NCI-H146 (cell line): Measurements from ENCODE around the gene SCAMP5.

ENCODE experiments used
- DNase-seq: peaks from one replicate; lab custom pipeline; 2025; lab: John Stamatoyannopoulos, UW

The SCAMP5 gene

DNA sequence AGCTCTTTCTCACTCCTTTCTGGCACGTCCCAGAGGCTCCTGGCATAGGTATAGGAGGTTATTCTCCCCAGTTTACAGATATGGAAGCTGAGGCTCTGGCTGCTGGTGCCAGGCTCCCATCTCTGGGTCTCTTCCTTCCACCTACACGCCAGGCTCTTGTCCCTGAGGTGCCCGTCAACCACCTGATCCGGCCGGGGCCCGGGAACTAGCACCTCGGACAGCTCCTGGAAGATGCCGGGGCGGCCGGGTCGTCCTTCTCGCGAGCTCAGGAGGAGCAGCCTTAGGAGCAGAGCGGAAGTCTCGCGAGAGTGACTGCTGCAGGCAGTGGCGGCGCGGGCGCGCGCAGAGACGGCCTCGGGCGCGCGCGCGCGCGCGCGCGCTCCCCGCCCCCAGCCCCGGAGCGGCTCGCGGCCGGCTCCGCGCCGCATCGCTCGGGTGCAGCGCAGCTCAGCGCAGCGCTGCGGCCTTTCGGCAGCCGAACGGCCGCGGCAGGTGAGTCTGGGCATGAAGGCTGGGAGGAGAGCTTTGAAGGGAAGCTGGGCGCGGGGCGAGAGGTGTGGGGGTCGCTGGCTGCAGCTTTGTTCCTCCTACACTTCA lies at the start of gene SCAMP5:
Gene SCAMP5, plus strand, starts transcription at position 382 of the 597 bp plus-strand sequence. CDS start 16,277 bp downstream, outside the sequence.
- peak; percentile 95 for DNase-seq

DNA sequence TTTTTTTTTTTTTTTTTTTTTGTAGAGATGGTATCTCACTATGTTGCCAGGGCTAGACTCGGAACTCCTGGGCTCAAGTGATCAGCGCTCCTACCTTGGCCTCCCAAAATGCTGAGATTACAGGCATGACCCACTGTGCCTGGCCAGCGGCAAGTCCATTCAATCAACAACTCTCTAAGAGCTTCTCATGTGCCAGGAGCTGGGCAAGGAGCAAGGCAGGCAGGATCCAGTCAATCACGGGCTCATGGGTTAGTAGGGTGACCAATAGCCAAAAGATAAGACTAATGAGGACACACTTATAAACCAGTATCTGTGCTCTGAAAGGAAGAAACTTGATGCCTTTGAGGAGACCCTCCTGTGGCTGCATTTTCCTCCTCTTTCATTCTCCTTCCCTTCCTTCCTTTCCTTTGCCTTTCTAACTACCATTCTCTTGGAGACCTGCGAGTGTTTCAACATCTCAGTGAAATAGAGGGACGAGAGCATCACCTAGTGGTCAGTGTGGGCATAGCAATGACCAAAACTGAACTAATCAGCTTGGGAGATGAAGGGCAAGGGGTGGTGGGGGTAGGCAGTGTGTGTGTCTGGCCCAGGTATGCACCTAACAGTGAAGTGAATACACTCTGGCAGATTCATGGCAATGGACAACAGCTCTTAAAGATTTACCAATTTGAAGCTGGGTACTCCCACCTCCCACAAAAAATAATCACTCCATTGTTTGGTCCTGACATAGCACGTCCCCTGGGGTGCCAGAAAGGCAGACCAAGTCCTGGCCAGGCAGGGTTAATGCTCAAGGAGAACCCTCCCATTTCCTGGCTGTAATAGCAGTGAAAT lies 45.1 kb upstream of the SCAMP5 start:
- DNase-seq = peak; percentile 55

DNA sequence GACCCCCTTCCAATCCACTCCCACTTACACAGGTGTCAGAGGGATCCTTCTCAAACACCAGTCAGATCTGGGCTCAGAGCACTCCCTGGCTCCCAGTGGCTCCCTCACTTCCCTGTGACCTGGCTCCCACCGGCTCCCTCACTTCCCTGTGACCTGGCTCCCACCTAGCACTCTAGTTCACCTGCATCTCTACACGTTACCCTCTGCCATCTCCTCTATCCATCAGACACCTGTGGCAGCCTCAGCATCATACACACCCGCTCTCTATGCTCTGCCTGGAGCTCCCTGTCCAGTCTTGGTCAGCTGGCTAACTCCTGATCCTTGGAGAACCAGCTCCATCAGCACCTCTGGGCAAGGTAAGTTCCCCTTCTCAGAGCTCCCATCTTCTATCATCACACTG lies 44.4 kb upstream of the SCAMP5 start:
- DNase-seq = no peak

GRCh38 chr15:74954515-74954914 lies 40.8 kb upstream of the SCAMP5 start:
- no peak for DNase-seq

DNA sequence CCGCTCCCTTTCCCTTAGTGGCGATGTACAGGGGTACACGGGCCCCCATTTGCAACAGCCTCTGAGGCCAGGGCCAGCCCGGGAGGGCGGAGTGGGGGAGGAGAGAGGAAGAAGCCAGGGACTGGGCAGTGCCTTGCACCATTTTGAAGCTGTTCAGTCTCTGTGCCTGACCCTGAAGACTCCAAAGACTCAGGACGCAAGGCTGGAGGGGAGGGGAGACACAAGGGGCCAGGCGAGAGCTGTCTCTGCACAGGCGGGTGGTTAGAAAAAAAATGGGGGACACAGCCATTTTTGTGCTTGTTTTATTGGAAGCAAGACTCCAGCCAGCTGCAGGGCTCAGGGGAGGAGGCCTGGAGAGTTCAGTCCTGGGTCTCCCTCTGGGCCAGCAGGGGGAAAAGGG lies 40.3 kb upstream of the SCAMP5 start:
- no peak for DNase-seq

- DNase-seq = peak; percentile 39
These were observed 39.3 kb upstream of the SCAMP5 start for GRCh38 chr15:74955796-74956647.

DNA sequence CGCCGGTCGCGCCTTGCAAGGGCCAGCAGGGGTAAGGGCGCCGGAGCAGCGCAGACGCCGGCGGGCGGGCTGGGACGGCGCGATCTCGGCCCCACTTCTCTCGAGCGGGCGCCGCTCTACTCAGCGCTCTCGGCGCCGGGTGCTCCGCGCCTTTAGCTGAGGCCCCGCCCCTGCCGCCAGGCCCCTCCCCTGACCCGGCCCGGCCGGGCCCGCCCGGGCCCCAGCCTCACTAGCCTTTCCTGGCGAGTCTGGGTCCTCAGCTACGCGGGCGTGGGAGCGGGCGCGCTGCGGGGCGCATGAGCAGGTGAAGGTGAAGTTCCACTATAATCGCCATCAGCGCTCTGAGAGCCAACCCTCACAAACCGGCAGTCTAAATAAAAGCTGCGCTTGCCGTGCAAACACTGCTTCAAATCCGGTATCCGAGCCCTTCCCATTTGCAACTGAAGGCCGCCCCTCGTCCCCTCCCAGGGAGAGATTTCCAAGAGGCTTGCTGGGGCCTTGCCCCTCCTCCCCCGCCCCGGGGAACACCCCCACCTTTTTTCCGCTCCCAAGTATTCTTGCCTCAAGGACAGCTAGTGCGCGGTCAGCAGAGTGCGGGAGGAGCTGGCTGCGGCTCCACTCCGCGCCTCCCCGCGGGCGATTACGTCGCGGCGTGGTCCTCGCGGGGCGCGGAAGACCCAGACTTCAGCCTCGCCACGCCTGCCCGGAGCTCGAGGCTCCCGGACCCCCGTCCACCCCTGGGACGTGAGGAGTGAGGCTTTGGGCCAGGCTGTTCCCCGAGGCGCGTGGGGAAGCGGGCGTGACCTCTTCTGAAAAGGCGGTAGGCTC lies 38.5 kb upstream of the SCAMP5 start, which contains the start of gene RPP25:
Gene RPP25, minus strand, starts transcription at position 125 of the 828 bp plus-strand sequence. CDS start 189 bp downstream, outside the sequence.
- peak; percentile 84 for DNase-seq

GRCh38 chr15:74957476-74958035 lies 37.8 kb upstream of the SCAMP5 start:
- no peak for DNase-seq

- peak; percentile 68 for DNase-seq
These were observed 36.9 kb upstream of the SCAMP5 start for GRCh38 chr15:74958320-74958907.

DNA sequence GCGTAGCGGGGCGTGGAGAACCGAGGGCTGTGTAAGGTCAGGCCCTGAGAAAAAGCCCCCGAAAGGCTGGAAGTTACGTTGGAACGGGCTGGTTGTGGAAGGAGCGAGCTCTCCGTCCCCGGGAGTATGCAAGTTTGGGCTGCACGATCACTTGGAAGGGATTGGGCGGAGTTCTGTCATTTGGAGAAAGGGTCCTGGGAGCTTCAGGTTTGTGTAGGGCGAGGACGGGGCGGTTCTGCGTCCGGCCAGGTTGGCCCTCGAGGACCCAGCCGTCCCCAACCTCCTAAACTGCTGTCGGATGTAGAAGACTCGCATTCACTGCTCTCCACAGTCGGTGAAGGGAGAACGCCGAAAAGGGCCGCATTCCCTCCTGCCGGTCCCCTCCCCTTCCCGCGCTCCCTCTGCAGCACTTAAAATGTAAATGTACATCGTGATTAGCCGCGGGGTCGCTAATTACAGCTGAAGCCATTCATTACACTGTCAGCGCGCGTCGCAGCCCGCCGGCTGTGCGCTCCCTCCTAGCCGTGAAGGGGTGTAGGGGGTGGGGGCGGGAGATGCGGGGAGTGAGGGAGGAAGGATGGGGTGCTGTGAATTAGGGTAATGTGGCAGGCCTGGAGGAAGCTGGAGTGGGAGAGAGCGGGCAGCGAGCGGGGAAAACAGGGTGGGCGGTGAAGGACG lies 36.3 kb upstream of the SCAMP5 start:
- peak; percentile 58 for DNase-seq

GRCh38 chr15:74959586-74959939 lies 35.8 kb upstream of the SCAMP5 start:
- no peak for DNase-seq

- DNase-seq = no peak
These were observed 35.1 kb upstream of the SCAMP5 start for GRCh38 chr15:74960286-74960685.

DNA sequence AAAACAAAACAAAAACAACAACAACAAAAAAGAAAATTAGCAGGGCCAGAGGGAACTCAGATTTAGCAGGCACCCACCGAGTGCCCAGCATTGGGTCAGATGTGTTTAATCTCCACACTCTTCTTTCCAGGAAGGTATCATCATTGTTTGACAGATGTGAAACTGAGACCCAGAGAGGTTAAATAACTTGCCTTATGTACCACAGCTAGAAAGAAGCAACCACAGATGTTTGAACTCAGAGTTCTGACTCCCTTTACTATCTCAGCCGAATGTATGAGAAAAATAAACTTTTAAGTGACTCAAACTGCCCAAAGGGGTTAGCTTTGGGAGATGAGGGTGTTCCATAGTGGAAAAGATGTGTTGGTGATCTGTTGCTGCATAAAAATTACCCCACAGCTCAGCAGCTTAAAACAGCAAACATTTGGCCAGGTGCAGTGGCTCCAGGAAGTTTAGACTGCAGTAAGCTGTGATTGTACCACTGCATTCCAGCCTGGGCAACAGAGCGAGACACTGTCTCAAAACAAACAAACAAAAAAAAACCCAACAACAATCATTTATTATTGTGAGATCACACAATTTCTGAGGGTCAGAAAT lies 34.3 kb upstream of the SCAMP5 start:
- no peak for DNase-seq

- DNase-seq = no peak
These were observed 33.7 kb upstream of the SCAMP5 start for GRCh38 chr15:74961616-74962015.

- DNase-seq = no peak
These were observed 33.1 kb upstream of the SCAMP5 start for GRCh38 chr15:74962219-74962618.

GRCh38 chr15:74962671-74963070 lies 32.7 kb upstream of the SCAMP5 start:
- DNase-seq = no peak

DNA sequence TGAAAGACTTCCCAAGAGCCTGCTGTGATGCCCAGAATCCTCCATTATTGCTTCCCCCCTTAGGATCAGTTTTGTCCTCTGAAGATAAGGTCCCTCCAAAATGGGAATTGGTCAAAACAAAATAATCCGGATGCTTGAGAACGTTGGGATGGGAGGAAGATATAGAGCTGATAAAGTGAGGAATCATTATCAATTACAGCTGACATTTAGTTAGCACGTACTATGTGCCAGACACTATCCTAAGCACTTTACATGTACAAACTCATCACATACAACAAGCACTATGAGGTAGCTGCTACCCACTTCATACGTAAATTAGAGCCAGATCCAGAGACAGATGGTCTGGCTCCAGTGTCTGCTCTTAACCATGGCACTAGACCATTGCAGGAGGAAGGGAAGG lies 32.1 kb upstream of the SCAMP5 start:
- DNase-seq = no peak

DNA sequence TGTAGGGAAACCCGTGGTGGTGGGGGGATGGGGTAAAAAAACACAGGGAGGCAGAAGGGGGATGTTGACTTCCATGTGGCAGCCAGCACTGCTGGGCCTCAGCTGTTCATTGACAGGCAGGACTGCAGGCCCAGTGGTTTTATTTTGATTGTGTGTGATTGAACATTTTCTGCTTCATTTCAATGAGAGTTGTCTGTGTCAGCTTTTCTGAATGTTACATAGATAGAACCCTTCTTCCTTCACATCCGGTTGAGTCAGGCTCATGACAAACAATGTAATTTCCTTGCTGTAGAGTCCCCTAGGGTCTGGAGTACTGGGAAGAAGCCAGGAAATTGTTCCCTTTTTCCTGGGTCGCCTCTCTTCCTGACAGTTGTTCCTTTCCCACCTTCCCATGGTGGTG lies 30.6 kb upstream of the SCAMP5 start:
- DNase-seq = no peak

GRCh38 chr15:74967670-74968069 lies 27.7 kb upstream of the SCAMP5 start:
- no peak for DNase-seq

- DNase-seq = peak; percentile 3
These were observed 19.2 kb upstream of the SCAMP5 start for GRCh38 chr15:74976159-74976558.
